AML-193 (cell line): ENCODE results near the gene ATP10A.
"Not testable (repeated sequence)": the region's sequence is repeated elsewhere in the genome, so short reads cannot be mapped to it uniquely, and the experiment has no call there.

ENCODE experiments used
- DNase-seq, 2 experiments: peaks; one replicate each; lab custom pipeline; 2025; lab: John Stamatoyannopoulos, UW

Gene ATP10A

GRCh38 chr15:25882466-25882865 lies 19.3 kb upstream of the ATP10A start:
- no peak for DNase-seq

GRCh38 chr15:25880877-25881276 lies 17.8 kb upstream of the ATP10A start:
- not testable (repeated sequence) for DNase-seq

- no peak for DNase-seq
Observed at GRCh38 chr15:25880411-25880810, 17.3 kb upstream of the ATP10A start.

GRCh38 chr15:25879438-25879837 lies 16.3 kb upstream of the ATP10A start:
- DNase-seq: no peak

- DNase-seq: no peak
Observed at GRCh38 chr15:25877681-25878080, 14.6 kb upstream of the ATP10A start.

GRCh38 chr15:25876231-25877140 lies 13.4 kb upstream of the ATP10A start:
- DNase-seq: no peak

- DNase-seq: no peak
Observed at GRCh38 chr15:25875566-25875965, 12.4 kb upstream of the ATP10A start.

- no peak for DNase-seq
Observed at GRCh38 chr15:25874379-25874778, 11.3 kb upstream of the ATP10A start.

GRCh38 chr15:25871403-25871802 lies 8.3 kb upstream of the ATP10A start:
- DNase-seq: no peak

- DNase-seq: no peak
Observed at GRCh38 chr15:25870938-25871337, 7.8 kb upstream of the ATP10A start.

- no peak for DNase-seq
Observed at GRCh38 chr15:25869701-25870100, 6.6 kb upstream of the ATP10A start.

GRCh38 chr15:25866874-25867273 lies 3.7 kb upstream of the ATP10A start:
- no peak for DNase-seq

- DNase-seq: no peak
Observed at GRCh38 chr15:25866251-25866650, 3.1 kb upstream of the ATP10A start.

GRCh38 chr15:25864966-25865365 lies 1.8 kb upstream of the ATP10A start:
- no peak for DNase-seq

- no peak for DNase-seq
Observed at GRCh38 chr15:25863968-25864580, 947 bp upstream of the ATP10A start.

GRCh38 chr15:25862472-25863110 lies 536 bp downstream of the ATP10A start:
- DNase-seq: no peak

GRCh38 chr15:25862071-25862471 lies 1.1 kb downstream of the ATP10A start:
- no peak for DNase-seq

GRCh38 chr15:25860885-25861866 lies 2.0 kb downstream of the ATP10A start:
- DNase-seq: no peak

- no peak for DNase-seq
Observed at GRCh38 chr15:25859838-25860645, 3.1 kb downstream of the ATP10A start.

- DNase-seq: no peak
Observed at GRCh38 chr15:25858952-25859760, 4.0 kb downstream of the ATP10A start.
